Mucosa of descending colon (tissue), 3 donors: ENCODE results near the gene PPA1. TPM values are rescaled to one million over a fixed set of nuclear protein-coding genes. Genes with fewer than 3 reads are reported as not detected.
A peak's percentile ranks its signal among the peaks of the same experiment; 100 is the strongest.

Experiments used
- ATAC-seq: fragments of 200-7000 bp; cut with Tn5 transposase; one replicate; pipeline ENCODE4 v1.9.1; 2020; ENCODE audit warnings: mild to moderate bottlenecking, moderate library complexity
- DNase-seq, 3 donors: peaks; one replicate each; pipeline ENCODE4 v3.0.0-alpha.2; 2020
- H3K36me3 ChIP-seq: fragments of 200-600 bp; one replicate; pipeline ENCODE4 v1.8.0; 2021; ENCODE audit warnings: low read depth, mild to moderate bottlenecking
- H3K4me1 ChIP-seq: fragments of 200-600 bp; one replicate; pipeline ENCODE4 v1.8.0; 2021; ENCODE audit warnings: low read depth, mild to moderate bottlenecking
- H3K4me3 ChIP-seq: fragments of 200-600 bp; one replicate; pipeline ENCODE4 v1.8.0; 2021; ENCODE audit warnings: mild to moderate bottlenecking
- H3K9me3 ChIP-seq: fragments of 200-600 bp; one replicate; pipeline ENCODE4 v1.8.0; 2021; ENCODE audit warnings: mild to moderate bottlenecking
- intact Hi-C, 2 donors: fragments of 100-400 bp; cut with DNase I in 1 of 2; cut with micrococcal nuclease in 1 of 2; formaldehyde crosslinking; loops; one replicate each; pipeline versions ENCODE4 v1.11.0 to v1.11.1; 2022; cut with DNase I, micrococcal nuclease
- long read RNA-seq, 2 donors: library from polyadenylated mRNA; unstranded; transcript quantifications; one replicate each; pipeline ENCODE4 v2.0.0, GENCODE V29; 2019 to 2021
- total RNA-seq, 3 donors: library from RNA; stranded (reverse); fragmentation: NEBNext Ultra II Directional in 2 of 3; extraction: Animal tissue kit (Norgen Biotek cat#: 25700) in 2 of 3; gene quantifications; one replicate each; pipeline versions ENCODE4 v1.2.1 to v1.2.4, GENCODE V29; 2021 to 2023
- TF ChIP-seq, protein P1 (sequence below): fragments of 200-600 bp; IDR thresholded peaks from one replicate; pipeline ENCODE4 v1.8.0; 2022; ENCODE audit warnings: antibody characterized with exemption, mild to moderate bottlenecking
- donor health status: DM: no; HTN: no; CAD: no; lungs with moderate emphysema.
- donor health status: DM: no; HTN: no; CAD: no.
- donor health status: DM: no; HTN: yes; CAD: no.

The PPA1 gene
- 100 to 1,000 TPM in 2 of 3 donors, 10 to 100 TPM in 1; 97.1 to 166 (median 100) TPM for total RNA-seq
- long read RNA-seq, donor 1, transcript PPA1-202 (11 exons, 1,295 nt) = major isoform, 96 of 100 reads
- long read RNA-seq, donor 1, partial matches to known transcripts = 3 of 100 reads
- long read RNA-seq, donor 1, other reads (novel, unspliced or antisense) = 1 of 100 reads
- long read RNA-seq, donor 2, transcript PPA1-202 (11 exons, 1,295 nt) = major isoform, 156 of 164 reads
- long read RNA-seq, donor 2, partial matches to known transcripts = 6 of 164 reads
- long read RNA-seq, donor 2, other reads (novel, unspliced or antisense) = 2 of 164 reads

DNA sequence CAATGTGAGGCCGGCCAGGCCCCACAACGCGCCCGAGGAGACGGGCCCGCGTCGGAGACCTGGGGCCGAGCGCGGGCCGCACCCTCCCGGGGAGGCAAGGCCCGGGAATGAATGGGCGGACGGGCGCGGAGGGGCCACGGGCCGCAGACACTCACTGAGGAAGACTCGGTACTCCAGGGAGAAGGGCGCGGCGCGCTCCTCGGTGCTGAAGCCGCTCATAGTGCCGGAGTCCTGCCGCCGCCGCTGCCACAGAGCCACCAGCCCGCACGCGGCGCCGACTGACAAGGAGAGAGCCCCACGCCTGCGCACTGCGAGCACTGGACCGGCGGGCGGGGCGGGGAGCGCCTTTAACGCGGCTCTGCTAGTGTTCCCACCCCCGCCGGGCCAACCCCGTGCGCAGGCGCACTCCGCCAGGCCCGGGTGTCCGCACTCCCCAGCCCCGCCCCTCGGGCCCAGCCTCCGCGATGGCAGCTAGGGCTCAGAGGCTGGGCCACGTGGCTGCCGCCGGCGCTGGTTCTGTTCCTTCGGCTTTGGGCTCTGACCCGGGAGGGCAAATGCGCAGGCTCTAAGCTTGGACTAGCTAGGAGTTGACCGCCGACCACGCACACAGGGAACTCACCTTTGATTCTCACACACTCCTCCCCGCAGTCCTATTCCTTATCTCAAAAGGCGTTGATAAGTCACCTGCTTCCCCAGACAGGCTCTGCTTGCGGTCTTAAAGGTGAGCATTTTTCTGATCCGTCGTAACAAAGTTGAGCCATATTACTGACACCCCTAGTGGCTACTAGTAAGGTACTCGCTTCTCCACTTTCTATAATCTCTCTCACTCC, at the start of gene PPA1:
Gene PPA1, minus strand, starts transcription at position 321 of the 830 bp plus-strand sequence. Its CDS starts 102 bp downstream, at position 219.
- TF ChIP-seq, protein P1, sequence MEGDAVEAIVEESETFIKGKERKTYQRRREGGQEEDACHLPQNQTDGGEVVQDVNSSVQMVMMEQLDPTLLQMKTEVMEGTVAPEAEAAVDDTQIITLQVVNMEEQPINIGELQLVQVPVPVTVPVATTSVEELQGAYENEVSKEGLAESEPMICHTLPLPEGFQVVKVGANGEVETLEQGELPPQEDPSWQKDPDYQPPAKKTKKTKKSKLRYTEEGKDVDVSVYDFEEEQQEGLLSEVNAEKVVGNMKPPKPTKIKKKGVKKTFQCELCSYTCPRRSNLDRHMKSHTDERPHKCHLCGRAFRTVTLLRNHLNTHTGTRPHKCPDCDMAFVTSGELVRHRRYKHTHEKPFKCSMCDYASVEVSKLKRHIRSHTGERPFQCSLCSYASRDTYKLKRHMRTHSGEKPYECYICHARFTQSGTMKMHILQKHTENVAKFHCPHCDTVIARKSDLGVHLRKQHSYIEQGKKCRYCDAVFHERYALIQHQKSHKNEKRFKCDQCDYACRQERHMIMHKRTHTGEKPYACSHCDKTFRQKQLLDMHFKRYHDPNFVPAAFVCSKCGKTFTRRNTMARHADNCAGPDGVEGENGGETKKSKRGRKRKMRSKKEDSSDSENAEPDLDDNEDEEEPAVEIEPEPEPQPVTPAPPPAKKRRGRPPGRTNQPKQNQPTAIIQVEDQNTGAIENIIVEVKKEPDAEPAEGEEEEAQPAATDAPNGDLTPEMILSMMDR = no peak
- Histone ChIP-seq H3K9me3 (no peaks in the 10 kb centered on the region), H3K4me1 (peaks cover 28% of the 10 kb centered on the region), H3K36me3 (no peaks in the 10 kb centered on the region), H3K4me3 (peak within 1 kb of the TSS; percentile 75)
- DNase-seq (peak; percentile 98 to 100 (median 99)), ATAC-seq (peak; percentile 95)
- intact Hi-C loops = no loop called here

DNA sequence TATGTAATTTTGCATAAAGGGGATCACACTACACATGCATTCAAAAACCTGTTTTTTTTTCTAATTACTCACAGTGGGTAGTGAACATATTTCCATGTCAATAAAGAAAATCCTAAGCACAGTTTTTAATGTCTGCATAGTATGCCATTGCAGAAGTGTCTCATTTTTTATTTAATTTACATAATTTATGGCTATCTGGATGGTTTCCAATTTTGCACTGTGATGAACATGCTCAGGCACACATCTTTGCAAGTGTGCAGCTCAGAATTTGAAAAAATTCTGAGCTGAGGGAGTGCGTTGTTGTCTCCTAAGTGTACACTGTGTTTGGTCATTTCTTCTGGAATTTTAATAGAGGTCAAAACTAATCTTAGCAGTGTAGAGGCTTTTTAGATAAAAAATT, 48.4 kb upstream of the PPA1 start:
- DNase-seq = no peak
- intact Hi-C loops = no loop called here
- no peaks in the 10 kb centered on the region for H3K9me3 ChIP-seq
- no peak for ATAC-seq
- H3K4me3 ChIP-seq = no peak overlapping the region
- peaks cover 9% of the 10 kb centered on the region for H3K4me1 ChIP-seq
- TF ChIP-seq, protein P1 = no peak
- no peaks in the 10 kb centered on the region for H3K36me3 ChIP-seq

GRCh38 chr10:70280099-70280498, 46.9 kb upstream of the PPA1 start:
- Histone ChIP-seq H3K9me3 (no peaks in the 10 kb centered on the region), H3K4me1 (peaks cover 9% of the 10 kb centered on the region), H3K4me3 (no peak overlapping the region), H3K36me3 (no peaks in the 10 kb centered on the region)
- TF ChIP-seq, protein P1 = no peak
- ATAC-seq (no peak), DNase-seq (no peak)
- intact Hi-C loops = no loop called here

DNA sequence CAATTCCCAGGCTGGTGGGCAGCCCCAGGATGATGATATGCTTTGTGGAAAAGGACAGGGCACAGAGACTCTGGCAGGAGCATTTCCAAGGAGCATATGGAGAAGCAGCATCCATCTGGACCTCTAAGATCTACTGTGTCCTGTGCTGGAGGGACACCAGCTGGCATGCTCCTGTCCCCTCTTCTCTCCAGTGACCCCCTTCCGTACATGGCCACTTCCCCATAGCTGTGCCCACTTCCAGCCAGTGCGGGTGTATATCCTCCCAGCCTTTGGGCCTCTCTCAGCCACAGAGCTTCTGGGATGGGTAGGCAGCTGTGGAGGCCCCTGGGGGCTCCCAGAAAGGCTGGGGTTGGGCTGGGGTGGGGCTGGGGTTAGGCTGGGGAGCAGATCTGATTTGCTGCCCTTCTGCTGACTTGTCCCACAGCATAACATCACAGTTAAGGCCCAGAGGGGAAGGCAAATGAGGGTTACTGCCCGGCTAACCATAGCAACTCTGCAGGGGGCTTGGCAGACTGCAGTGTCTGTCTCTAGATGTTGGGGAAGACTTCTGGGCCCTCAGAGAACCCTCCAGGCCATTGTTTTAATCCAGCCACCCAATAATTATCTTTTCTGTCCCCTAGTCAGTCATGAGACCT, 44.3 kb upstream of the PPA1 start:
- H3K36me3 ChIP-seq = no peaks in the 10 kb centered on the region
- TF ChIP-seq, protein P1 = no peak
- no peaks in the 10 kb centered on the region for H3K4me1 ChIP-seq
- DNase-seq (no peak), ATAC-seq (no peak)
- intact Hi-C loops = no loop called here
- no peak overlapping the region for H3K4me3 ChIP-seq
- no peaks in the 10 kb centered on the region for H3K9me3 ChIP-seq

DNA sequence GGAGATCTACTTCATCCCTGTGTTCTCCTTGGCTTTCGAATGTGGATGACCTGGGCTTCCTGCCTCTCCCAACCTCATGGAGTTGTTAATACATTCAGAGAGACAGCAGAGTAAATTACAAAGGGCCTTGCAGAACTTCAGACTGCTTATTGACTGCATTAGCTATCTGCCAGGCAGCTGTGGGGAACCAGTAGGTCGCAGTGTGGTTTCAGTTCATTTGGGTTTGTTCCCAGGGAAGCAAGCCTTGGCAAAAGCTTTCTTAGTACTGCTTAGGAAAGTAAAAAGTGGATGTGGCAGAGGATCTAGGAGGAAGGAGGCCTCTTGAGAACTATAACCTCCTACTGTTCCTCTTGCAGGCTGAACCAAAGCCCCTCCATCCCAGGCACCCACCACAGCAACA, 41.4 kb upstream of the PPA1 start:
- Histone ChIP-seq H3K9me3 (no peaks in the 10 kb centered on the region), H3K4me1 (no peaks in the 10 kb centered on the region), H3K36me3 (no peaks in the 10 kb centered on the region), H3K4me3 (no peak overlapping the region)
- TF ChIP-seq, protein P1 = no peak
- intact Hi-C loops = no loop called here
- DNase-seq (peak in 1 of 3 donors; percentile 26), ATAC-seq (peak; percentile 40)
